K562 (cell line): ENCODE data around the gene LTBP1. TPM values are rescaled to one million over a fixed set of nuclear protein-coding genes. Genes with fewer than 3 reads are reported as not detected.

Experiments used
- ATF1 ChIP-seq, 2 experiments: fragments of 450-650 bp in 1 of 2; IDR thresholded peaks; 2 replicates each; pipeline ENCODE4 v1.6.1; 2016; ENCODE audit warnings: missing compliant biosample characterization in 1 of 2, missing genetic modification characterization in 1 of 2
- ATF7 ChIP-seq: fragments of 450-650 bp; IDR thresholded peaks from 2 replicates; pipeline ENCODE4 v1.7.1; 2014; ENCODE audit warnings: mild to moderate bottlenecking, moderate library complexity
- BDP1 ChIP-seq: IDR thresholded peaks from 3 replicates; pipeline ENCODE4 v1.6.1; 2011; ENCODE audit not compliant: insufficient read length, insufficient read depth
- CREB1 ChIP-seq, 2 experiments: sonication (generic) in 1 of 2; formaldehyde crosslinking in 1 of 2; IDR thresholded peaks; 2 replicates each; pipeline versions ENCODE4 v1.6.1 to v1.8.0; 2012 to 2022; ENCODE audit warnings: inconsistent platforms in 1 of 2, mild to moderate bottlenecking in 1 of 2, missing genetic modification reagents in 1 of 2, moderate library complexity in 1 of 2
- HDAC3 ChIP-seq: fragments of 450-650 bp; IDR thresholded peaks from 2 replicates; pipeline ENCODE4 v1.6.1; 2018; ENCODE audit warnings: borderline replicate concordance, mild to moderate bottlenecking, moderate library complexity; ENCODE audit not compliant: partially characterized antibody
- KHSRP ChIP-seq: fragments of 450-650 bp; IDR thresholded peaks from 2 replicates; pipeline ENCODE4 v1.6.1; 2017
- KLF6 ChIP-seq: fragments of 250-450 bp; sonication (Bioruptor Pico); IDR thresholded peaks from 2 replicates; pipeline ENCODE4 v1.4.0; 2020; ENCODE audit warnings: mild to moderate bottlenecking, moderate library complexity, borderline replicate concordance
- NFIC ChIP-seq: fragments of 450-650 bp; IDR thresholded peaks from 2 replicates; pipeline ENCODE4 v1.6.1; 2017; ENCODE audit warnings: mild to moderate bottlenecking, inconsistent platforms
- NR1H2 ChIP-seq: sonication (generic); formaldehyde crosslinking; IDR thresholded peaks from 2 replicates; pipeline ENCODE4 v1.4.0; 2020; ENCODE audit warnings: mild to moderate bottlenecking, missing genetic modification reagents
- NR2C2 ChIP-seq, 2 experiments: fragments of 200-800 bp in 1 of 2; sonication (Bioruptor generic) in 1 of 2; sonication (generic) in 1 of 2; formaldehyde crosslinking in 1 of 2; IDR thresholded peaks; 2 replicates each; pipeline versions ENCODE4 v1.6.1 to v1.8.0; 2016 to 2022; ENCODE audit warnings: mild to moderate bottlenecking in 1 of 2, missing compliant biosample characterization in 1 of 2, missing genetic modification characterization in 1 of 2, missing genetic modification reagents in 1 of 2
- PHTF2 ChIP-seq: fragments of 250-450 bp; sonication (Bioruptor Pico); IDR thresholded peaks from 2 replicates; pipeline ENCODE4 v1.5.0; 2021; ENCODE audit warnings: mild to moderate bottlenecking
- POLR2B ChIP-seq: fragments of 450-650 bp; IDR thresholded peaks from 2 replicates; pipeline ENCODE4 v1.6.1; 2018; ENCODE audit warnings: low read depth; ENCODE audit not compliant: partially characterized antibody
- RAD21 ChIP-seq, 2 experiments: fragments of 250-450 bp in 1 of 2; fragments of 450-650 bp in 1 of 2; sonication (Bioruptor Pico) in 1 of 2; formaldehyde crosslinking in 1 of 2; IDR thresholded peaks in 1 of 2; conservative IDR thresholded peaks in 1 of 2; 2 replicates each; pipeline versions ENCODE4 v1.4.0 to v1.8.0; 2020 to 2022; ENCODE audit warnings: mild to moderate bottlenecking in 2 of 2, moderate library complexity in 1 of 2
- U2AF1 ChIP-seq: fragments of 200-400 bp; formaldehyde crosslinking; optimal IDR thresholded peaks from 2 replicates; pipeline ENCODE3; 2017; ENCODE audit warnings: mild to moderate bottlenecking, low read depth, low read length, moderate library complexity
- ZNF23 ChIP-seq: fragments of 250-450 bp; sonication (Bioruptor Pico); IDR thresholded peaks from 2 replicates; pipeline ENCODE4 v1.4.0; 2020; ENCODE audit warnings: mild to moderate bottlenecking
- ZNF3 ChIP-seq: fragments of 250-450 bp; sonication (Bioruptor Pico); IDR thresholded peaks from 2 replicates; pipeline ENCODE4 v1.5.0; 2021; ENCODE audit warnings: mild to moderate bottlenecking, moderate library complexity
- polyA plus RNA-seq, 8 experiments: library from polyadenylated mRNA; depleted of rRNA in 4 of 8; stranded (reverse) in 5 of 8; unstranded in 3 of 8; fragments of >200 nt; fragmentation: Nextera tagmentation in 2 of 8; fragmentation: Illumina TruSeq in 1 of 8; extraction: Ambion mirVana in 2 of 8; extraction: Trizol in 1 of 8; gene quantifications; 2 replicates each; pipeline versions ENCODE4 v1.2.1 to v1.2.3, GENCODE V29; 2011 to 2014; ENCODE audit warnings: inconsistent platforms in 1 of 8, missing spikeins in 1 of 8
- total RNA-seq, 7 experiments: library from RNA; depleted of rRNA in 6 of 7; stranded (reverse); fragments of >200 nt in 6 of 7; fragmentation: Illumina TruSeq in 2 of 7; extraction: Trizol in 2 of 7; gene quantifications; 2 replicates each; pipeline versions ENCODE4 v1.2.1 to v1.2.3, GENCODE V29; 2011 to 2021; ENCODE audit warnings: low replicate concordance in 1 of 7
- TF ChIP-seq, protein P1 (sequence below): sonication (generic); formaldehyde crosslinking; IDR thresholded peaks from 2 replicates; pipeline ENCODE4 v1.8.0; 2023; ENCODE audit warnings: missing genetic modification reagents, mild to moderate bottlenecking, borderline replicate concordance
- TF ChIP-seq, protein P2 (sequence below): sonication (generic); formaldehyde crosslinking; IDR thresholded peaks from 2 replicates; pipeline ENCODE4 v1.8.1; 2023; ENCODE audit warnings: missing genetic modification reagents, mild to moderate bottlenecking, borderline replicate concordance

Gene LTBP1
- total and polyA plus RNA-seq, 9 of the 15 experiments (the other 6 are each of a cell fraction or from before 2014, with no cell fraction given): 3.6 to 16.4 (median 8.5) TPM

DNA sequence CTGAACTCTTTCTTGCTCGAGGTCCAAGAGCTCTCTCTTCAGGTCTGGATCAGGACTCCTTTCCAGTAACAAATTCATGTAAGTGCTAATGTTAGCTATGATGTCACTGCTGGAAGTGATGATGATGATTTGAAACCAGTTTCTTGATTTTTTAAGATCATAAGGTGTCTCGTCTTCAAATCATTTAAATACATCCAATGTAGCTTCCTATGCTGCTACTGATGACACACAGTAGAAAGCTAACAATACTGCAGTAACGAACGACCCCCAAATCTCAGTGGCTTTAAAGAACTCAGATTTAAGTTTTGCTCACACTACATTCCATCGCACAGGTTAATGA, 13.0 kb upstream of the LTBP1 start (continued):
- TF ChIP-seq, protein P1, sequence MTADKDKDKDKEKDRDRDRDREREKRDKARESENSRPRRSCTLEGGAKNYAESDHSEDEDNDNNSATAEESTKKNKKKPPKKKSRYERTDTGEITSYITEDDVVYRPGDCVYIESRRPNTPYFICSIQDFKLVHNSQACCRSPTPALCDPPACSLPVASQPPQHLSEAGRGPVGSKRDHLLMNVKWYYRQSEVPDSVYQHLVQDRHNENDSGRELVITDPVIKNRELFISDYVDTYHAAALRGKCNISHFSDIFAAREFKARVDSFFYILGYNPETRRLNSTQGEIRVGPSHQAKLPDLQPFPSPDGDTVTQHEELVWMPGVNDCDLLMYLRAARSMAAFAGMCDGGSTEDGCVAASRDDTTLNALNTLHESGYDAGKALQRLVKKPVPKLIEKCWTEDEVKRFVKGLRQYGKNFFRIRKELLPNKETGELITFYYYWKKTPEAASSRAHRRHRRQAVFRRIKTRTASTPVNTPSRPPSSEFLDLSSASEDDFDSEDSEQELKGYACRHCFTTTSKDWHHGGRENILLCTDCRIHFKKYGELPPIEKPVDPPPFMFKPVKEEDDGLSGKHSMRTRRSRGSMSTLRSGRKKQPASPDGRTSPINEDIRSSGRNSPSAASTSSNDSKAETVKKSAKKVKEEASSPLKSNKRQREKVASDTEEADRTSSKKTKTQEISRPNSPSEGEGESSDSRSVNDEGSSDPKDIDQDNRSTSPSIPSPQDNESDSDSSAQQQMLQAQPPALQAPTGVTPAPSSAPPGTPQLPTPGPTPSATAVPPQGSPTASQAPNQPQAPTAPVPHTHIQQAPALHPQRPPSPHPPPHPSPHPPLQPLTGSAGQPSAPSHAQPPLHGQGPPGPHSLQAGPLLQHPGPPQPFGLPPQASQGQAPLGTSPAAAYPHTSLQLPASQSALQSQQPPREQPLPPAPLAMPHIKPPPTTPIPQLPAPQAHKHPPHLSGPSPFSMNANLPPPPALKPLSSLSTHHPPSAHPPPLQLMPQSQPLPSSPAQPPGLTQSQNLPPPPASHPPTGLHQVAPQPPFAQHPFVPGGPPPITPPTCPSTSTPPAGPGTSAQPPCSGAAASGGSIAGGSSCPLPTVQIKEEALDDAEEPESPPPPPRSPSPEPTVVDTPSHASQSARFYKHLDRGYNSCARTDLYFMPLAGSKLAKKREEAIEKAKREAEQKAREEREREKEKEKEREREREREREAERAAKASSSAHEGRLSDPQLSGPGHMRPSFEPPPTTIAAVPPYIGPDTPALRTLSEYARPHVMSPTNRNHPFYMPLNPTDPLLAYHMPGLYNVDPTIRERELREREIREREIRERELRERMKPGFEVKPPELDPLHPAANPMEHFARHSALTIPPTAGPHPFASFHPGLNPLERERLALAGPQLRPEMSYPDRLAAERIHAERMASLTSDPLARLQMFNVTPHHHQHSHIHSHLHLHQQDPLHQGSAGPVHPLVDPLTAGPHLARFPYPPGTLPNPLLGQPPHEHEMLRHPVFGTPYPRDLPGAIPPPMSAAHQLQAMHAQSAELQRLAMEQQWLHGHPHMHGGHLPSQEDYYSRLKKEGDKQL (CRISPR knock-in tag): no peak
- TF ChIP-seq, protein P2, sequence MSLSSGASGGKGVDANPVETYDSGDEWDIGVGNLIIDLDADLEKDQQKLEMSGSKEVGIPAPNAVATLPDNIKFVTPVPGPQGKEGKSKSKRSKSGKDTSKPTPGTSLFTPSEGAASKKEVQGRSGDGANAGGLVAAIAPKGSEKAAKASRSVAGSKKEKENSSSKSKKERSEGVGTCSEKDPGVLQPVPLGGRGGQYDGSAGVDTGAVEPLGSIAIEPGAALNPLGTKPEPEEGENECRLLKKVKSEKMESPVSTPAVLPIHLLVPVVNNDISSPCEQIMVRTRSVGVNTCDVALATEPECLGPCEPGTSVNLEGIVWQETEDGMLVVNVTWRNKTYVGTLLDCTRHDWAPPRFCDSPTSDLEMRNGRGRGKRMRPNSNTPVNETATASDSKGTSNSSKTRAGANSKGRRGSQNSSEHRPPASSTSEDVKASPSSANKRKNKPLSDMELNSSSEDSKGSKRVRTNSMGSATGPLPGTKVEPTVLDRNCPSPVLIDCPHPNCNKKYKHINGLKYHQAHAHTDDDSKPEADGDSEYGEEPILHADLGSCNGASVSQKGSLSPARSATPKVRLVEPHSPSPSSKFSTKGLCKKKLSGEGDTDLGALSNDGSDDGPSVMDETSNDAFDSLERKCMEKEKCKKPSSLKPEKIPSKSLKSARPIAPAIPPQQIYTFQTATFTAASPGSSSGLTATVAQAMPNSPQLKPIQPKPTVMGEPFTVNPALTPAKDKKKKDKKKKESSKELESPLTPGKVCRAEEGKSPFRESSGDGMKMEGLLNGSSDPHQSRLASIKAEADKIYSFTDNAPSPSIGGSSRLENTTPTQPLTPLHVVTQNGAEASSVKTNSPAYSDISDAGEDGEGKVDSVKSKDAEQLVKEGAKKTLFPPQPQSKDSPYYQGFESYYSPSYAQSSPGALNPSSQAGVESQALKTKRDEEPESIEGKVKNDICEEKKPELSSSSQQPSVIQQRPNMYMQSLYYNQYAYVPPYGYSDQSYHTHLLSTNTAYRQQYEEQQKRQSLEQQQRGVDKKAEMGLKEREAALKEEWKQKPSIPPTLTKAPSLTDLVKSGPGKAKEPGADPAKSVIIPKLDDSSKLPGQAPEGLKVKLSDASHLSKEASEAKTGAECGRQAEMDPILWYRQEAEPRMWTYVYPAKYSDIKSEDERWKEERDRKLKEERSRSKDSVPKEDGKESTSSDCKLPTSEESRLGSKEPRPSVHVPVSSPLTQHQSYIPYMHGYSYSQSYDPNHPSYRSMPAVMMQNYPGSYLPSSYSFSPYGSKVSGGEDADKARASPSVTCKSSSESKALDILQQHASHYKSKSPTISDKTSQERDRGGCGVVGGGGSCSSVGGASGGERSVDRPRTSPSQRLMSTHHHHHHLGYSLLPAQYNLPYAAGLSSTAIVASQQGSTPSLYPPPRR (CRISPR knock-in tag): no peak
- TF ChIP-seq U2AF1: no peak
- no peak for TF ChIP-seq PHTF2 (CRISPR knock-in tag)
- no peak for TF ChIP-seq ZNF23 (CRISPR knock-in tag)
- TF ChIP-seq RAD21 (CRISPR knock-in tag; conservative IDR thresholded peaks at IDR 0.05 in 1 of 2, IDR thresholded peaks at IDR 0.05 in 1 of 2): 0 out of 4 replicates have a peak, but pooled peaks of 1 of the 2 experiments have one; percentile 35
- no peak for TF ChIP-seq ATF1 (CRISPR knock-in tag; IDR thresholded peaks at IDR 0.05)
- TF ChIP-seq ATF1 (tag; IDR thresholded peaks at IDR 0.05): peak; percentile 60
- TF ChIP-seq KLF6 (CRISPR knock-in tag): no peak
- TF ChIP-seq NR2C2 (CRISPR knock-in tag; IDR thresholded peaks at IDR 0.05): no peak
- TF ChIP-seq NR2C2 (tag; IDR thresholded peaks at IDR 0.05): no peak
- no peak for TF ChIP-seq NFIC
- peak; percentile 41; the same call in 1 of the 2 replicates for TF ChIP-seq ATF7
- TF ChIP-seq BDP1: no peak
- no peak for TF ChIP-seq NR1H2 (CRISPR knock-in tag)
- no peak for TF ChIP-seq KHSRP
- no peak for TF ChIP-seq HDAC3
- TF ChIP-seq CREB1 (IDR thresholded peaks at IDR 0.05): peak; percentile 24; the same call in 1 of the 2 replicates
- no peak; the same call in 1 of the 2 replicates for TF ChIP-seq CREB1 (CRISPR knock-in tag; IDR thresholded peaks at IDR 0.05)
- TF ChIP-seq ZNF3 (CRISPR knock-in tag): no peak
- TF ChIP-seq POLR2B: no peak
